Measurements from ENCODE around the gene DVL2.
A peak's percentile ranks its signal among the peaks of the same experiment; 100 is the strongest.

Gene DVL2

DNA sequence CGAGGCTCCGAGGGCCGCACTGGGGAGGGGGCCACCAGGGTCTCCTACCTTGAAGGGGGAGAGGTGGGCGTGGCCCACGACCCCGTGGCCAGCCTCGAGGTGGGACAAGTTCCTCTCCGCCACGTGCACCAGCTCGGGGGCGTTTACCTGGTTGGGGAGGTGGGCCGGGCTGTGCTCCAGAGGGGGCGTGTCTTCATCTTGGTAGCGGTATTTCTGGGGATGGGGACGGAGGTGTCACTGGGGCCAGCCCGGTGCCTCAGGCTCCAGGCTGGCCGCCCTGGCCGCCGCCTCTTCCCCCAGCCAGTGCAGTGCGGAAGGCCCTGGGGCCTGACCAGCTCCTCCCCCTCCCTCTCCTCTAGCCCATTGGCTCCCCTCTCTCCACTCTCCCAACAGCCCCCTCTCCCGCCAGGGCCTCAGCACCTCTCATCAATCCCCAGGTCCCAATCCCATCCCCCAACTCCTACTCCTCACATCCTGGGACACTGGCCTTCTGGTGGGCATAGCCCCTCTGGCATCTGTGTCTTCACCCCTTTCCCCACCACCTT, 26.2 kb downstream of the DVL2 start:
- H3K4me3 ChIP-seq (ENCODE audit: low read length) = no peak overlapping the region
- no peak overlapping the region for H4K5ac ChIP-seq (ENCODE audit: low read length)

DNA sequence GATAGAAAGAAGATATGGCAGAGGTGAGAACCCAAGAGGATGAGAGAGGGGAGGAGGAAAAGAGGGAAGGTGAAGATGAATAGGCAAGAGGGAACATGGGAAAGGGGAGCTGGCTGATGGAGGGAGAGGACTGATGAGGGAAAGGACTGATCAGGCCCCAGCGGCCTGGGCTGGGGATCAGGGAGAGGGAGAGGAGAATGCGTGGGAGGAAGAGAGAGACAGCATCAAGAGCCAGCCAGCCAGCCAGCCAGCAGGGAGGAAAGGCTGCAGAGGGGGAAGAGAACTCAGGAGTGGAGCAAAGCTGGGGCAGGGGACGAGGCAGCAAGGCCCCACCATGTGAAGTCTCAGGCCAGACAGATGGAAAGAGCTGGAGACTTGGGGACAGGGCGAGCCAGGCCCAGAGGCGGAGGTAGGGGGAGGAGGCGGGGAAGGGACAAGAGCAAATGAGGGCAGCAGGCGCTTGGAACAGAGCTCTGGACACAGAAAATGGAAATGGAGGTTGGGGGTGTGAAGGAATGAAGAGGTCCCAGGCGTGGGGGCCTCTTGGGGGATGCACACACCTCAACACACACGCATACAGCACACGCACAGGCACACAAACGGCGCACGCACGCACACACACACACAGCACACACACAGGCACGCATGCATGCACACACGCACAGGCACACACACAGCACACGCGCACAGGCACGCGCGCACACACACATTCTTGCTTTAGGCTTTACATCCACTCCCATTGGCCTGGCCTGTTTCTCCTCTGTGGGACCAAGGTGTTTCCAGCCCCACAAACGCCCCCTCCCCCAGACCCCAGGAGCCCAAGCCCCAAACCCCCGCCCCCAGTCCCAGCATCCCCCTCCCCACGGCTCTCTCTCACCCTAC, 27.0 kb downstream of the DVL2 start:
- Histone ChIP-seq H3K4me2 (ENCODE audit: low read length) (no peak overlapping the region), H3K4ac (ENCODE audit: low read depth, low read length) (no peak overlapping the region), H2BK15ac (replicated peaks; ENCODE audit: low read depth) (no peak overlapping the region), H3K56ac (ENCODE audit: low read length) (peak overlapping the region; percentile 85), H4K8ac (ENCODE audit: low read depth, low read length) (no peak overlapping the region), H2AK5ac (ENCODE audit: low read length) (no peak overlapping the region), H2BK120ac (ENCODE audit: low read depth, low read length) (no peak overlapping the region), H3K79me2 (ENCODE audit: control insufficient read depth, insufficient read depth, low read length) (peaks cover 8% of the 10 kb centered on the region), H3K4me3 (ENCODE audit: low read length) (no peak overlapping the region), H4K5ac (ENCODE audit: low read length) (no peak overlapping the region), H3K18ac (ENCODE audit: low read length) (peak overlapping the region; percentile 5), H3K23ac (ENCODE audit: low read length) (no peak overlapping the region), H3K4me1 (ENCODE audit: control insufficient read depth, low read depth, low read length) (peaks cover 20% of the 10 kb centered on the region), H3K9ac (ENCODE audit: low read length) (peak overlapping the region; percentile 20), H3K79me1 (ENCODE audit: low read length) (peaks cover 15% of the 10 kb centered on the region), H3K36me3 (ENCODE audit: control insufficient read depth, insufficient read depth, low read length) (peaks cover 3% of the 10 kb centered on the region), H3K27ac (ENCODE audit: low read depth, low read length) (no peak overlapping the region), H3K27me3 (ENCODE audit: insufficient read depth, low read length, poor library complexity) (no peaks in the 10 kb centered on the region), H2BK5ac (ENCODE audit: low read length) (no peak overlapping the region)
- WGBS (ENCODE audit: extremely low coverage, insufficient coverage, low lambda C conversion rate) = no CpG with 5 or more reads among the region's 24 CpGs
- no peak for DNase-seq

More for the DNA sequence above, 26.2 kb downstream of the DVL2 start:
- H3K9ac ChIP-seq (ENCODE audit: low read length) = peak overlapping the region; percentile 20
- no peak overlapping the region for H3K23ac ChIP-seq (ENCODE audit: low read length)
- no peak overlapping the region for H2BK5ac ChIP-seq (ENCODE audit: low read length)
- H3K18ac ChIP-seq (ENCODE audit: low read length) = peak overlapping the region; percentile 5
- peaks cover 8% of the 10 kb centered on the region for H3K79me2 ChIP-seq (ENCODE audit: control insufficient read depth, insufficient read depth, low read length)
- H3K27ac ChIP-seq (ENCODE audit: low read depth, low read length) = no peak overlapping the region
- no CpG with 5 or more reads among the region's 21 CpGs for WGBS (ENCODE audit: extremely low coverage, insufficient coverage, low lambda C conversion rate)
- H3K79me1 ChIP-seq (ENCODE audit: low read length) = peaks cover 15% of the 10 kb centered on the region
- H3K4ac ChIP-seq (ENCODE audit: low read depth, low read length) = no peak overlapping the region
- H3K4me1 ChIP-seq (ENCODE audit: control insufficient read depth, low read depth, low read length) = peaks cover 20% of the 10 kb centered on the region
- H3K36me3 ChIP-seq (ENCODE audit: control insufficient read depth, insufficient read depth, low read length) = peaks cover 1% of the 10 kb centered on the region
- H3K4me2 ChIP-seq (ENCODE audit: low read length) = peak overlapping the region; percentile 1
- no peak overlapping the region for H2BK15ac ChIP-seq (replicated peaks; ENCODE audit: low read depth)
- peak overlapping the region; percentile 68 for H3K56ac ChIP-seq (ENCODE audit: low read length)
- no peak overlapping the region for H4K8ac ChIP-seq (ENCODE audit: low read depth, low read length)
- H2AK5ac ChIP-seq (ENCODE audit: low read length) = no peak overlapping the region
- H2BK120ac ChIP-seq (ENCODE audit: low read depth, low read length) = no peak overlapping the region
- peak; percentile 88 for DNase-seq
- H3K27me3 ChIP-seq (ENCODE audit: insufficient read depth, low read length, poor library complexity) = no peaks in the 10 kb centered on the region

GRCh38 chr17:7205561-7205960, 28.8 kb downstream of the DVL2 start:
- Histone ChIP-seq H3K27me3 (ENCODE audit: insufficient read depth, low read length, poor library complexity) (no peaks in the 10 kb centered on the region), H2BK5ac (ENCODE audit: low read length) (no peak overlapping the region), H3K23ac (ENCODE audit: low read length) (no peak overlapping the region), H2BK120ac (ENCODE audit: low read depth, low read length) (no peak overlapping the region), H3K79me2 (ENCODE audit: control insufficient read depth, insufficient read depth, low read length) (no peaks in the 10 kb centered on the region), H3K9ac (ENCODE audit: low read length) (peak overlapping the region; percentile 65), H4K8ac (ENCODE audit: low read depth, low read length) (no peak overlapping the region), H2AK5ac (ENCODE audit: low read length) (no peak overlapping the region), H3K27ac (ENCODE audit: low read depth, low read length) (no peak overlapping the region), H3K4me3 (ENCODE audit: low read length) (peak overlapping the region; percentile 28), H3K4me1 (ENCODE audit: control insufficient read depth, low read depth, low read length) (peaks cover 14% of the 10 kb centered on the region), H4K5ac (ENCODE audit: low read length) (no peak overlapping the region), H3K4me2 (ENCODE audit: low read length) (peak overlapping the region; percentile 65), H3K4ac (ENCODE audit: low read depth, low read length) (no peak overlapping the region), H3K79me1 (ENCODE audit: low read length) (peaks cover 12% of the 10 kb centered on the region), H3K36me3 (ENCODE audit: control insufficient read depth, insufficient read depth, low read length) (peaks cover 3% of the 10 kb centered on the region), H3K18ac (ENCODE audit: low read length) (no peak overlapping the region), H2BK15ac (replicated peaks; ENCODE audit: low read depth) (no peak overlapping the region), H3K56ac (ENCODE audit: low read length) (peak overlapping the region; percentile 73)
- 100% methylated on average over 1 of the region's 15 CpGs for WGBS (ENCODE audit: extremely low coverage, insufficient coverage, low lambda C conversion rate)
- no peak for DNase-seq

DNA sequence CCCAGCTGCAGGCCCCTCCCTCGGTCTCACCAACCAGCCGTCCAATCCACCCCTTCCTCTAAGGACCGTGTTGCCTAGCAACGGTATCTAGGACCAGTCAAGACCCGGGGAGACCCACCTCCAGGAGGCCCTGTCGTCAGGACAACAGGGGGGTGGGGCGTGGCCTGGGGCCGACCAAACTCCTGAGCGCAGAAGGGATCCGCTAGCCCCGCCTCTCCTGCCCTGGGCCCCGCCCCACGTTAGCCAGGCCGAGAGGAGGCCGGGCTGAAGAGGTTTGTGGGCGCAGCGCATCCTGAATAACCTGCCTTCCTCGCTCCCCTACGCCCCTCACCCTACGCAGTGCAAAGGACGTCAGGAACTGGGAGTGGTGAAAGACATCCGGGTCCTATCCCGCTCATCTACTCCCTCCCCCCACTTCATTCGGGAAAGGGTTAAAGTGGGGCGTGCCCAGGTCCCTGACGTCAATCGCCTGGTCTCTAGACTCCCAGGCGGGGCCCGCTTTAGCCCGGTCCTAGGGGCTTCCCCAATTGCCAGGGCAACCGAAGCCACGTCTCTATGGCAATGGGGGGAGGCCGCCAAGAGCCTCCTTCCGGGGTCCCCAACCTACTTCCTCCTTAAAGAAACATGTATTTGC, 29.4 kb downstream of the DVL2 start:
- Histone ChIP-seq H3K27ac (ENCODE audit: low read depth, low read length) (peak overlapping the region; percentile 69), H3K18ac (ENCODE audit: low read length) (no peak overlapping the region)

GRCh38 chr17:7204336-7204735, 30.0 kb downstream of the DVL2 start:
- peaks cover 14% of the 10 kb centered on the region for H3K4me1 ChIP-seq (ENCODE audit: control insufficient read depth, low read depth, low read length)
- H3K79me2 ChIP-seq (ENCODE audit: control insufficient read depth, insufficient read depth, low read length) = no peaks in the 10 kb centered on the region
- no peak overlapping the region for H2AK5ac ChIP-seq (ENCODE audit: low read length)
- no peak overlapping the region for H2BK15ac ChIP-seq (replicated peaks; ENCODE audit: low read depth)
- peaks cover 12% of the 10 kb centered on the region for H3K79me1 ChIP-seq (ENCODE audit: low read length)
- H3K4me2 ChIP-seq (ENCODE audit: low read length) = no peak overlapping the region
- no peak overlapping the region for H3K56ac ChIP-seq (ENCODE audit: low read length)
- no peaks in the 10 kb centered on the region for H3K27me3 ChIP-seq (ENCODE audit: insufficient read depth, low read length, poor library complexity)
- H2BK5ac ChIP-seq (ENCODE audit: low read length) = no peak overlapping the region
- H3K4ac ChIP-seq (ENCODE audit: low read depth, low read length) = no peak overlapping the region
- WGBS (ENCODE audit: extremely low coverage, insufficient coverage, low lambda C conversion rate) = no CpG with 5 or more reads among the region's 15 CpGs
- no peak overlapping the region for H2BK120ac ChIP-seq (ENCODE audit: low read depth, low read length)
- H4K8ac ChIP-seq (ENCODE audit: low read depth, low read length) = no peak overlapping the region
- H4K5ac ChIP-seq (ENCODE audit: low read length) = no peak overlapping the region
- no peak overlapping the region for H3K18ac ChIP-seq (ENCODE audit: low read length)
- no peak for DNase-seq
- H3K36me3 ChIP-seq (ENCODE audit: control insufficient read depth, insufficient read depth, low read length) = peaks cover 3% of the 10 kb centered on the region
- H3K23ac ChIP-seq (ENCODE audit: low read length) = no peak overlapping the region
- no peak overlapping the region for H3K27ac ChIP-seq (ENCODE audit: low read depth, low read length)
- H3K4me3 ChIP-seq (ENCODE audit: low read length) = no peak overlapping the region
- no peak overlapping the region for H3K9ac ChIP-seq (ENCODE audit: low read length)

More for the DNA sequence above, 29.4 kb downstream of the DVL2 start:
- Histone ChIP-seq H3K4me1 (ENCODE audit: control insufficient read depth, low read depth, low read length) (peaks cover 14% of the 10 kb centered on the region), H2BK120ac (ENCODE audit: low read depth, low read length) (no peak overlapping the region), H3K79me1 (ENCODE audit: low read length) (peaks cover 12% of the 10 kb centered on the region), H2BK5ac (ENCODE audit: low read length) (no peak overlapping the region), H3K4me3 (ENCODE audit: low read length) (peak overlapping the region; percentile 73), H2BK15ac (replicated peaks; ENCODE audit: low read depth) (no peak overlapping the region), H3K23ac (ENCODE audit: low read length) (no peak overlapping the region), H3K9ac (ENCODE audit: low read length) (peak overlapping the region; percentile 65), H3K27me3 (ENCODE audit: insufficient read depth, low read length, poor library complexity) (no peaks in the 10 kb centered on the region), H3K36me3 (ENCODE audit: control insufficient read depth, insufficient read depth, low read length) (peaks cover 3% of the 10 kb centered on the region), H3K56ac (ENCODE audit: low read length) (peak overlapping the region; percentile 84), H4K8ac (ENCODE audit: low read depth, low read length) (no peak overlapping the region), H3K4me2 (ENCODE audit: low read length) (peak overlapping the region; percentile 65), H2AK5ac (ENCODE audit: low read length) (no peak overlapping the region), H4K5ac (ENCODE audit: low read length) (no peak overlapping the region), H3K4ac (ENCODE audit: low read depth, low read length) (no peak overlapping the region), H3K79me2 (ENCODE audit: control insufficient read depth, insufficient read depth, low read length) (no peaks in the 10 kb centered on the region)
- peak; percentile 98 for DNase-seq
- no CpG with 5 or more reads among the region's 34 CpGs for WGBS (ENCODE audit: extremely low coverage, insufficient coverage, low lambda C conversion rate)

Measured in mesendoderm (in vitro differentiated cells).